NCI-H524 treated with DMSO at 0.1 percent for 48 hours (cell line): ENCODE data around the gene FSTL1.

Experiments used
- DNase-seq: peaks from one replicate; lab custom pipeline; 2025; lab: John Stamatoyannopoulos, UW

Gene FSTL1

DNA sequence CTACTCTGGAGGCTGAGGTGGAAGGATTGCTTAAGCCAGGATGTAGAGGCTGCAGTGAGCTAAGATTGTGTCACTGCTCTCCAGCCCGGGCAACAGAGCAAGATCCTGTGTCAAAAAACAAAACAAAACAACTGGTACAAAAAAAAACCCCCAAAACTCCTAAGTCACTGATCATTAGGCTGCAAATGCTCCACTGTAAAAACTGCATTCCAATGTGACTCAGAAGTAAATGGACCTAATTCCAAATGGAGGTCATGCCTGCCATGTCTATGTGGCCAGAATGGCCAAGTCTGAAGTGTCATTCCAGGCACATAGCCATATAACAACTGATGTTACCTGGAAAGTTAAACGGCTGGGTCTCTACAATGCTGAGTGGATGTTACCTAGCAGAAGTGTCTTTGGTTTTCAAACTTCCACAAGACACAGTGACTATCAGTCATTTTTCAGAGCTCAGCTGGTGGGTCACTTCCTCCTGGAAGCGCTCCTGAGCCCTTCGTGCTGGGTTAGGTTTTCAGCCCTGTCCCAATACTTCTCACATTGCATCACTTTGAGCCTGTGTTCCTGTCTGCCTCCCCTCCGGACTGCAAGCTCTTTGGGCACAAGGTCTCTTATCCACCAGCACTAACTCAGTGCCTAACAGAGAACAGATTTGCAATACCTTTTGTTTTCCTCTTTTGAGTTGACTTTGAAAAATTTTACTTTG, 10.6 kb downstream of the FSTL1 start:
- DNase-seq, result no peak

GRCh38 chr3:120438665-120439370, 12.0 kb downstream of the FSTL1 start:
- no peak for DNase-seq

DNA sequence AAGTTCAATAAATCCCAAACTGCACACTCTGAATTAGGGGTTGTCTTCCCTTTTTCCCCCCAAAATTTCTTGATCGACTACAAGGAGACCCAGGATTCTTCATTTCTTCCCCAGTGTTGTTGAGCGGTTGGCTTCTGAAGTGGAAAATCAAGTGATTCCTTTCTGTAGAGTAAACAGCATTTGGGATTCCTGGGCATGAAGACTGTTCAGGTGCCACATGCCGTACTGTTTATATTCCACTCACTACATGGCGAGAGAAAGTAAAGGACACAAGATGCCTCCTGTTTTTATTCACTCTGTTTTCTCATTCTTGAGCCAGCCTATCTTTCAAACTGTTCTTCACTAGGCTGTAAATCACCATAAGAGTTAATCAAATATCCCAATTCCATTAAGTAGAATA, 12.6 kb downstream of the FSTL1 start:
- no peak for DNase-seq

- DNase-seq, result no peak
Observed at GRCh38 chr3:120437559-120437958, 13.2 kb downstream of the FSTL1 start.

DNA sequence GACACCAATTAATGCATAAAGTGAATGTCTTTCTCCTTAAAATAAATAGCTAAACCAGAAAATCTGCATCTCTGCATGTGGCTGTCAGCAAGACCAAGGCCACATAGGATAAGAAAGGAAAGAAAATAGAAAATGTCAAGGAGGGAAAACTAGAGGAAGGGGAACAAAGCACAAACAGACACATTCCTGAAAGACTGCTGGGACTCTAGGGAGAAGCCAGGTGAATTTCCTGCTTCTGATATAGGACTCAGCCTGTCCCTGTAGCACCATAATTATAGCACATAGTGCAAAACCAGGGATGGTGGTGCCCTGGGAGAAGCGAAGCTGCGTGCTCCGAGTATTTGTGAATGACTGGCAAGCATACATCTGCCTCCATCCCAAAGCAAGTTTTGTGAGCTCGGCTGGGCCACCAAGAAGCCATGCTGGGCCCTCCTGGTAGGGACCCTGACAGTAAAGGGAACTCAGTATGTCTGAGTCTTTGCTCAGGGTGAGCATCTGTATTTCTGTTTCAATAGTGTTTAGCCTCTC, 14.2 kb downstream of the FSTL1 start:
- DNase-seq, result no peak

- no peak for DNase-seq
Observed at GRCh38 chr3:120435621-120436020, 15.2 kb downstream of the FSTL1 start.

DNA sequence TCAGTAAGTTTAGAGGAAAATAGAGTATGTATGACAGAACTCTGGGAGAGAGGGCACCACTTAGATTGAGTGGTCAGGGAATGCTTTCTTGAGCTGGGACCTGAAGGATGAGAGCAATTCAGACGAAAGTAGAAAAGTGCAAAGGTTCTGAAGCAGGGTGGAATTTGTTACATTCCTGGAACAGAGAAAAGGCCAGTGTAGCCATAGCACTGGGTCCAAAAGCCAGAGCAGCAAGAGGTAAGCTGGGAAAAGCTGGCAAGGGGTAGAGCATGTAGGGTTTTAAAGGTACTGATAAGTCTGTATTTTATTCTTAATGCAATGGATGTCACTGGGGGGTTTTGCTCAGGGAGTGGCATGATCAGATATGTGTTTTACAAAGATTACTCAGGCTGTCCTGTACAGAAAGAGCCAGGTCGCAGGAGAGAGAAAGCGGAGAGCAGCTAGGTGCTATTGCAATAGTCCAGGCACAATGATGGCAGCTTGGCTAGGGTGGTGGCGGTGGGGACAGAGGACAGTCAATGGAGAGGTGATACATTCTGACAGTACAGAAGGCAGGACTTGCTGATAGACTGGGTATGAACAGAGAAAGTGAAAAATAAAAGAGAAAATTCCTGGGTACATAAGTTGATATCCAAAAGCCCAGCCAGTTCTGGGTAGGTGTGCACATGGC, 17.0 kb downstream of the FSTL1 start:
- DNase-seq, result no peak

DNA sequence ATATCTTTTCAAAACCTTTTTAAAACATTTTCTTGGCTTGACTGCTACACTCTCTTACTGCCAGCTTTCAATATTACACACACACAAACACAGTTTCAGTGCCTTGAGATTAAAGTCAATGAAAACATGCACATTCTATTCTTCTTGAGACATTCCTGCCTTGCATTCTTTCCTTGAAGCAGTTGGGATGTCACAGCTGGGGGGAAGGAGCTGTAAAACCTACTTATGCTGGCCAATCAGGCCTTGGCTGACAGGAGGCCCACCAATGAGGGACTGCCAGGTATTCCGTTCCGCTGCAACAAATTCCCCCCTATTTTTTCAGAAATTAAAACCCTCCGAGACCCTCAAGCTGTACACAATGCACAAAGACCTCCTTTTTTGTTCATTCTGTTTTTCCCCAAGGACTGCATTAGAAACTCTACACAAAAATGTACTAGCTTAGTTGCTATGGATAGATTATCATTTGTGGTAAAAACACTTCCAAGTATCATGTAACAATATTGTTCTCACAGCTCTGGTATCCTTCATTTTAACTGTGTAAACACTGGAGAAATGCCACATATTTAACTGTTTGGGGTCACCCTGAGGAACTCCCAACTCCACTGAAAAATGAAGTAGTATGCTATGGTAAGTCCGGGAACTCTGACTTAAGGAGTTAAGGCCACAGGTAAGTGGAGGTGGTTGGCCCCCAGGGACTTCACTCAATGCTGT, 18.5 kb downstream of the FSTL1 start:
- no peak for DNase-seq

- DNase-seq, result no peak
Observed at GRCh38 chr3:120429921-120430361, 20.9 kb downstream of the FSTL1 start.

DNA sequence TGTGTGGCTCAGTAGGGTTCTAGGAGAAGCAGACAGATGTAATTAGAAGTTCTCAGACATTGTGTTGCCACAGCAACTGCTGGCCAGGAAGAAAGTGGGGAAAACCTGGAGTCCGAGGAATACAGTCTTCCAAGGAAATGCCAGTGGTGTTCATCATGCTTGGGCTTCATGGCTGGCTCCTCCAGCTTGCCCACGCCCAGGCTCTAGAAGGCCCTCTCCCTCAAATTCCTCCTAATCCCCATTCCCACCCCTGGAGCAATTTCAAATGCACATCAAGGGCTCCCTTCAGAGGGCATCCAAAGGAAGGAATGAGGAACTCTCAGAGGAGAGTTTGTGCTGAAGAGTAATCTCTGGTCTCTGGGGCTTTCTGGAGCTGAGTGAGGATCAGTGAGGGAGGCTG, 21.9 kb downstream of the FSTL1 start:
- DNase-seq, result no peak

GRCh38 chr3:120427201-120427600, 23.6 kb downstream of the FSTL1 start:
- DNase-seq, result no peak

DNA sequence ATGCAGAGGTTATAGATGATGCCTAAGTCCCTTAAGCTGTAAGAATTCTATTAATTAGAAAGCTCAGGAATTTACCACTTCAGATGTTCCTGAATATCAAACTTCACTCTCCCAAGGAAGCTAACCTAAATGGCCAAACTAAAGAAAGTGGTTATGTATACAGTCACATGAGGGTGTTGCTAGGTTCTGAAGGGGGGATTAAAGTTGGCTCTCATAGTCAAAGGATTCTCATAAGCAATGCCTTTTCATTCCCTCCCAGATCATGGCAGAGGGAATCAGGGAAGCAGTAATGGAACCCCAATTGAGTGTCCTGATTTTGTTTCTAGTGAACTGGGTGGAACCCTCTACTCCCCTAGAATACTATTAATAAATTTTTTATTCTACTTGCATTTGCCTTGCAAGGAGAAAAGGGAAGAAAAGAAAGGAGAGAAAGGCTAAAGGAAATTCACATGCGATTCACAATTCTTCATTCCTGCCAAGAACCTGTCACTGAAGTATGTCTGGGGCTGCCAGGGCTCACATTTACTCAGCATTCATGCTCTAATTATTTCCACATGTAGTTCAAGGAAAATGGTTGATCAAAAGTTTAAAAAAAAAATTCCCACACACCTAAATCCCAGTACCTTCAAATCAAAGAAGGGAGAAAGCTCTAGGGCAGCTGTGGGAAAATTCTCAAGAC, 25.1 kb downstream of the FSTL1 start:
- no peak for DNase-seq

DNA sequence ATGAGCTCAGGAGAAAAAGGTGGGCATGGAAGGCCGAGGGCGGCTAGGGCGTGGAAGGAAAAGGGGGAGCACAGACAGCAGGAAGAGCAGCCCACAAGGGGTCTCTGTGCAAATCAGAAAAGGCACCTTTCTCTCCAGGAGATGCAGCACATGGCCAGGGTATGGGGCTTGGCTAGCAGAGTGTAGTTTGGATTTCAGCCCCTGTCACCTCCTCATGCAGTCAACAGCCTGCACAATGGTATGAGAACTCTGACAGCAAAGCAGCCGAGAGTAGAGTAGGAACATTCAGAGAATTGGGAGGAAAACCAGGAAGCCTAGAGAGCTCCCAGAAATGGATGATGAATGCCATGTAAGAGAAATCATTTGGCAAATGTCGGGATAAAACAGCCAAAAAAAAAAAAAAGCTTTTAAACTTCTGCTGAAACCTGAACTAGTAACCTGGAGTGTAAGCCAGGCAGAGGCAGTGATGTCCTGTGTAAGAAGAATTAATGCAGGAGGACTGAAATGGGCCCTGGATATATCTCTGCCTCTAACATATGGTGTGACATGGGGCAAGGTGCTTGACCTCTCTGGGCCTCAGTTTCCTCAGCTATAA, 25.7 kb downstream of the FSTL1 start:
- DNase-seq, result no peak

- no peak for DNase-seq
Observed at GRCh38 chr3:120424506-120424905, 26.3 kb downstream of the FSTL1 start.

GRCh38 chr3:120423432-120423831, 27.4 kb downstream of the FSTL1 start:
- no peak for DNase-seq

DNA sequence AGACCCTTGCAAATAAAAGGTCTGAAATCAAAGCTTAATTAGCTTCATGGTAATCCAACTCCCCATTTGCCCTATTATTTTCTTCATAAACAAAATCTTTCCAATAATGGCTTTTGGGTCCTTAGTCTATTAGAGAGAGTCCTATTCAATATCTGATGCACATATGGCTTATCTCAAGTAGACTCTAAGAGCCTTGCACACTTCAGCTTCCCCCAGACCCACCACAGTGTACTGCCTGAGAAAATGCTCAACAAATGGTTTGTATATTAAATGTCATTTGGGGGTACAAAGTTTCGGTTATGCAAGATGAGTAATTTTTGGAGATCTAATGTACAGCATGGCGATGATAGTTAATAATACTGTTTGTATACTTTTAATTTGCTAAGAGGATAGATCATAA, 28.9 kb downstream of the FSTL1 start:
- DNase-seq, result peak; percentile 49

- no peak for DNase-seq
Observed at GRCh38 chr3:120420928-120421551, 29.8 kb downstream of the FSTL1 start.

- DNase-seq, result no peak
Observed at GRCh38 chr3:120420360-120420759, 30.4 kb downstream of the FSTL1 start.

DNA sequence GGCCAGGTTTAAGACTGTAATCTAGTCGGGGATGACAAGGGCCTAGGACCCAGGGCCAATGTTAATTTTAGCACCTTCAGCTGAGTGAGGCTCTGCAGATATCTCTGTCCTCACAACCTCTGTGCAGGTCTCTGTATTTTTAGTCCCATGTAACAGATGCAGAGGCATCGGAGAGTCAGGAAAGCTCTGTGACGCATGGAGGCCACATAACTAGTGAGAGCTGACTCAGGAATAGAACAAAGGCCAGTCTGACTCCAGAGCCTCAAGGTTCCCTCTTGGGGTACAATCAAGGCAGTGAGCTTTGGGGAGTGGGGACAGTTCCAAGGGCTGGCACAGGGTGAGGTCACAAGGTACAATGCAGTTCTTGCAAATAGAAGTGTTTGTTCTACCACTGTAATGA, 31.0 kb downstream of the FSTL1 start:
- DNase-seq, result no peak

GRCh38 chr3:120418866-120419490, 31.8 kb downstream of the FSTL1 start:
- peak; percentile 70 for DNase-seq
